Activated naive CD4-positive, alpha-beta T cell treated with anti-CD3 and anti-CD28 coated beads for 36 hours (primary cell): Measurements from ENCODE around the gene AP2A1. TPM values are rescaled to one million over a fixed set of nuclear protein-coding genes. Genes with fewer than 3 reads are reported as not detected.
"Not testable (repeated sequence)": the region's sequence is repeated elsewhere in the genome, so short reads cannot be mapped to it uniquely, and the experiment has no call there.

Experiments
- CTCF ChIA-PET: fragments of 350-600 bp; sonication (Branson Sonifier 250); formaldehyde crosslinking; loops from one replicate; lab custom pipeline; 2021; ENCODE audit warnings: antibody characterized with exemption; lab: Charles Lee
- DNase-seq: peaks from one replicate; pipeline ENCODE4 v3.0.0-alpha.2; 2020
- H3K27ac Mint-ChIP-seq: one replicate; pipeline ENCODE4 v1.8.0; 2021; ENCODE audit warnings: mild to moderate bottlenecking, mixed read lengths
- H3K27me3 Mint-ChIP-seq: one replicate; pipeline ENCODE4 v1.8.0; 2021; ENCODE audit warnings: low read depth, mixed read lengths
- H3K36me3 Mint-ChIP-seq: one replicate; pipeline ENCODE4 v1.8.0; 2021; ENCODE audit warnings: low read depth, mixed read lengths
- H3K4me1 Mint-ChIP-seq: one replicate; pipeline ENCODE4 v1.8.0; 2021; ENCODE audit warnings: low read depth, mixed read lengths
- H3K4me3 Mint-ChIP-seq: one replicate; pipeline ENCODE4 v1.8.0; 2021; ENCODE audit warnings: mild to moderate bottlenecking, moderate library complexity, mixed read lengths
- H3K9me3 Mint-ChIP-seq: one replicate; pipeline ENCODE4 v1.8.0; 2021; ENCODE audit warnings: mixed read lengths
- intact Hi-C: fragments of 100-400 bp; cut with micrococcal nuclease; formaldehyde crosslinking; loops from one replicate; pipeline ENCODE4 v1.15.1; 2023
- total RNA-seq, 2 experiments: library from RNA; stranded (reverse); gene quantifications; one replicate each; pipeline ENCODE4 v1.2.3, GENCODE V29; 2021

AP2A1 gene
- total RNA-seq, 2 experiments from 2014 or later: 87.7 to 88.3 TPM

- Mint-ChIP-seq H3K4me3 (peak overlapping the region; percentile 74), H3K36me3 (peaks cover 4% of the 10 kb centered on the region), H3K4me1 (peaks cover 35% of the 10 kb centered on the region), H3K27me3 (no peaks in the 10 kb centered on the region), H3K9me3 (no peaks in the 10 kb centered on the region), H3K27ac (peak overlapping the region; percentile 59)
- CTCF ChIA-PET: interaction anchor here (1.0 kb wide), 1 partner anchor 9 kb away, joined by 3 read pairs; no protein-coding TSS in a partner anchor
- intact Hi-C loops: loop anchor here (5.0 kb wide), 1 partner anchor 218 kb away; the partner anchor contains the start of gene PRR12
- no peak for DNase-seq
Observed at GRCh38 chr19:49809941-49810389, 43.2 kb downstream of the AP2A1 start.

- no peak for DNase-seq
- intact Hi-C loops: loop anchor here (5.0 kb wide), 1 partner anchor 219 kb away; the partner anchor contains the start of gene PRR12
- H3K4me3 Mint-ChIP-seq: no peak overlapping the region
- no peaks in the 10 kb centered on the region for H3K27me3 Mint-ChIP-seq
- peaks cover 35% of the 10 kb centered on the region for H3K4me1 Mint-ChIP-seq
- CTCF ChIA-PET: interaction anchor here (0.6 kb wide), 1 partner anchor 45 kb away, joined by 3 read pairs; no protein-coding TSS in a partner anchor
- no peak overlapping the region for H3K27ac Mint-ChIP-seq
- H3K36me3 Mint-ChIP-seq: peaks cover under 1% of the 10 kb centered on the region
- H3K9me3 Mint-ChIP-seq: no peaks in the 10 kb centered on the region
Observed at GRCh38 chr19:49811328-49811727, 44.5 kb downstream of the AP2A1 start.

GRCh38 chr19:49812452-49812996, 45.7 kb downstream of the AP2A1 start:
- no peaks in the 10 kb centered on the region for H3K27me3 Mint-ChIP-seq
- DNase-seq: no peak
- peak overlapping the region; percentile 85 for H3K4me3 Mint-ChIP-seq
- CTCF ChIA-PET: interaction anchor here (0.6 to 1.0 kb wide), 2 partner anchors 13 to 236 kb away, joined by 3 read pairs; no protein-coding TSS in a partner anchor
- intact Hi-C loops: loop anchor here (2.0 to 5.0 kb wide), 2 partner anchors 38 to 220 kb away; partner anchors contain the start of genes PRR12 and PTOV1
- no peaks in the 10 kb centered on the region for H3K9me3 Mint-ChIP-seq
- peak overlapping the region; percentile 94 for H3K27ac Mint-ChIP-seq
- no peaks in the 10 kb centered on the region for H3K36me3 Mint-ChIP-seq
- H3K4me1 Mint-ChIP-seq: peaks cover 36% of the 10 kb centered on the region

- CTCF ChIA-PET: interaction anchor here (0.6 to 1.0 kb wide), 2 partner anchors 12 to 237 kb away, joined by 3 read pairs; no protein-coding TSS in a partner anchor
- peaks cover 32% of the 10 kb centered on the region for H3K4me1 Mint-ChIP-seq
- intact Hi-C loops: loop anchor here (1.0 to 5.0 kb wide), 9 partner anchors 38 to 317 kb away; partner anchors contain the start of genes AKT1S1, PRR12, PTOV1 and RPS11
- peak; percentile 96 for DNase-seq
- H3K27ac Mint-ChIP-seq: peak within 1 kb of the TSS; percentile 94
- H3K27me3 Mint-ChIP-seq: no peaks in the 10 kb centered on the region
- no peaks in the 10 kb centered on the region for H3K36me3 Mint-ChIP-seq
- peak within 1 kb of the TSS; percentile 85 for H3K4me3 Mint-ChIP-seq
- H3K9me3 Mint-ChIP-seq: no peaks in the 10 kb centered on the region
Observed at GRCh38 chr19:49812997-49813861, 46.4 kb downstream of the AP2A1 start, which contains the start of gene FUZ. Gene FUZ (minus strand): TSS chr19:49813292. CDS start chr19:49813106, 186 bp downstream.

- no peaks in the 10 kb centered on the region for H3K27me3 Mint-ChIP-seq
- H3K9me3 Mint-ChIP-seq: no peaks in the 10 kb centered on the region
- CTCF ChIA-PET: no interaction called here
- peak overlapping the region; percentile 85 for H3K4me3 Mint-ChIP-seq
- H3K36me3 Mint-ChIP-seq: no peaks in the 10 kb centered on the region
- no peak for DNase-seq
- intact Hi-C loops: loop anchor here (5.0 kb wide), 1 partner anchor 222 kb away; the partner anchor contains the start of gene PRR12
- peaks cover 27% of the 10 kb centered on the region for H3K4me1 Mint-ChIP-seq
- H3K27ac Mint-ChIP-seq: no peak overlapping the region
Observed at GRCh38 chr19:49814010-49814409, 47.2 kb downstream of the AP2A1 start.

GRCh38 chr19:49816590-49816989, 49.8 kb downstream of the AP2A1 start:
- H3K27me3 Mint-ChIP-seq: no peaks in the 10 kb centered on the region
- CTCF ChIA-PET: no interaction called here
- no peaks in the 10 kb centered on the region for H3K9me3 Mint-ChIP-seq
- no peak overlapping the region for H3K4me3 Mint-ChIP-seq
- intact Hi-C loops: no loop called here
- H3K27ac Mint-ChIP-seq: no peak overlapping the region
- H3K36me3 Mint-ChIP-seq: no peaks in the 10 kb centered on the region
- no peak for DNase-seq
- peaks cover 25% of the 10 kb centered on the region for H3K4me1 Mint-ChIP-seq

- peak within 1 kb of the TSS; percentile 99 for H3K27ac Mint-ChIP-seq
- CTCF ChIA-PET: interaction anchor here (0.6 to 1.1 kb wide), 3 partner anchors 8 to 101 kb away, joined by 3 to 4 read pairs (median 3); no protein-coding TSS in a partner anchor
- H3K4me1 Mint-ChIP-seq: peaks cover 16% of the 10 kb centered on the region
- intact Hi-C loops: loop anchor here (1.0 kb wide), 1 partner anchor 32 kb away; no protein-coding TSS in a partner anchor
- H3K4me3 Mint-ChIP-seq: peak within 1 kb of the TSS; percentile 92
- H3K27me3 Mint-ChIP-seq: no peaks in the 10 kb centered on the region
- no peaks in the 10 kb centered on the region for H3K36me3 Mint-ChIP-seq
- peak; percentile 87 for DNase-seq
- H3K9me3 Mint-ChIP-seq: no peaks in the 10 kb centered on the region
Observed at GRCh38 chr19:49817964-49818648, 51.3 kb downstream of the AP2A1 start, which contains the start of gene MED25. Gene MED25 (plus strand): TSS chr19:49818289. CDS start chr19:49818342, 53 bp downstream.

GRCh38 chr19:49818649-49819370, 52.0 kb downstream of the AP2A1 start:
- H3K9me3 Mint-ChIP-seq: no peaks in the 10 kb centered on the region
- intact Hi-C loops: no loop called here
- DNase-seq: no peak

GRCh38 chr19:49819452-49820115, 52.8 kb downstream of the AP2A1 start:
- CTCF ChIA-PET: interaction anchor here (0.6 to 1.0 kb wide), 2 partner anchors 129 to 164 kb away, joined by 3 read pairs; partner anchors contain the start of gene CPT1C
- Mint-ChIP-seq H3K4me3 (peak overlapping the region; percentile 92), H3K27ac (peak overlapping the region; percentile 99), H3K4me1 (peaks cover 16% of the 10 kb centered on the region)
- DNase-seq, H3K27me3 Mint-ChIP-seq, H3K36me3 Mint-ChIP-seq, H3K9me3 Mint-ChIP-seq, intact Hi-C loops: not testable (repeated sequence)

More at GRCh38 chr19:49818649-49819370, 52.0 kb downstream of the AP2A1 start:
- Mint-ChIP-seq H3K4me3 (peak overlapping the region; percentile 92), H3K27ac (peak overlapping the region; percentile 99), H3K36me3 (no peaks in the 10 kb centered on the region), H3K4me1 (peaks cover 16% of the 10 kb centered on the region), H3K27me3 (no peaks in the 10 kb centered on the region)
- CTCF ChIA-PET: interaction anchor here (0.6 to 1.1 kb wide), 5 partner anchors 9 to 165 kb away, joined by 3 to 4 read pairs (median 3); partner anchors contain the start of gene CPT1C

- Mint-ChIP-seq H3K4me1 (peaks cover 16% of the 10 kb centered on the region), H3K9me3 (no peaks in the 10 kb centered on the region), H3K4me3 (no peak overlapping the region), H3K27me3 (no peaks in the 10 kb centered on the region), H3K36me3 (no peaks in the 10 kb centered on the region), H3K27ac (no peak overlapping the region)
- DNase-seq: no peak
- CTCF ChIA-PET: no interaction called here
- intact Hi-C loops: no loop called here
Observed at GRCh38 chr19:49820125-49820524, 53.3 kb downstream of the AP2A1 start.
